WTC11 (cell line): ENCODE results near the gene ZNF516. TPM values are rescaled to one million over a fixed set of nuclear protein-coding genes. Genes with fewer than 3 reads are reported as not detected.

Experiments used
- ATAC-seq: fragments of 200-7000 bp; cut with Tn5 transposase; 2 replicates; pipeline ENCODE4 v1.10.0; 2021; ENCODE audit warnings: mild to moderate bottlenecking, moderate library complexity
- CTCF ChIA-PET: fragments of 300-600 bp; sonication (Branson Sonifier 250); formaldehyde crosslinking; loops from one replicate; lab custom pipeline; 2021; ENCODE audit warnings: antibody characterized with exemption; lab: Charles Lee
- POLR2A ChIA-PET: fragments of 350-600 bp; sonication (Branson Sonifier 250); formaldehyde crosslinking; loops from one replicate; lab custom pipeline; 2021; ENCODE audit warnings: antibody characterized with exemption; lab: Charles Lee
- DNase-seq: peaks from one replicate; pipeline ENCODE4 v3.0.0; 2021; ENCODE audit warnings: low spot score
- H3K27ac Mint-ChIP-seq: 2 replicates; pipeline ENCODE4 v1.8.0; 2021; ENCODE audit warnings: mixed read lengths
- H3K27me3 Mint-ChIP-seq: 2 replicates; pipeline ENCODE4 v1.8.0; 2021; ENCODE audit warnings: low read depth, mild to moderate bottlenecking, moderate library complexity, mixed read lengths
- H3K36me3 Mint-ChIP-seq: 2 replicates; pipeline ENCODE4 v1.8.0; 2021; ENCODE audit warnings: mixed read lengths
- H3K4me1 Mint-ChIP-seq: 2 replicates; pipeline ENCODE4 v1.8.0; 2022; ENCODE audit warnings: mixed read lengths
- H3K4me3 Mint-ChIP-seq: 2 replicates; pipeline ENCODE4 v1.8.0; 2021; ENCODE audit warnings: mild to moderate bottlenecking, moderate library complexity, mixed read lengths
- H3K9me3 Mint-ChIP-seq: 2 replicates; pipeline ENCODE4 v1.8.0; 2021; ENCODE audit warnings: mixed read lengths
- CBFB ChIP-seq: sonication (generic); formaldehyde crosslinking; IDR thresholded peaks from 2 replicates; pipeline ENCODE4 v1.8.1; 2022; ENCODE audit warnings: mild to moderate bottlenecking, low read depth, missing genetic modification reagents
- E2F5 ChIP-seq: sonication (generic); formaldehyde crosslinking; IDR thresholded peaks from 2 replicates; pipeline ENCODE4 v1.8.1; 2022; ENCODE audit warnings: mild to moderate bottlenecking, moderate library complexity, missing genetic modification reagents
- JAZF1 ChIP-seq: fragments of 250-450 bp; sonication (Bioruptor Pico); IDR thresholded peaks from 2 replicates; pipeline ENCODE4 v1.9.0; 2021; ENCODE audit warnings: moderate library complexity, mild to moderate bottlenecking, inconsistent platforms
- JUN ChIP-seq: sonication (generic); formaldehyde crosslinking; IDR thresholded peaks from 2 replicates; pipeline ENCODE4 v1.8.0; 2023; ENCODE audit warnings: mild to moderate bottlenecking, missing genetic modification reagents
- MXD4 ChIP-seq: fragments of 250-450 bp; sonication (Bioruptor Pico); IDR thresholded peaks from 2 replicates; pipeline ENCODE4 v1.8.0; 2021; ENCODE audit warnings: mild to moderate bottlenecking, moderate library complexity, borderline replicate concordance
- NFYB ChIP-seq: sonication (generic); formaldehyde crosslinking; conservative IDR thresholded peaks from 2 replicates; pipeline ENCODE4 v1.8.0; 2022; ENCODE audit warnings: low read depth, missing genetic modification reagents
- SMAD3 ChIP-seq: sonication (generic); formaldehyde crosslinking; IDR thresholded peaks from 2 replicates; pipeline ENCODE4 v1.8.0; 2022; ENCODE audit warnings: missing genetic modification reagents, mild to moderate bottlenecking, borderline replicate concordance
- SP1 ChIP-seq: sonication (generic); formaldehyde crosslinking; conservative IDR thresholded peaks from 2 replicates; pipeline ENCODE4 v1.8.1; 2022; ENCODE audit warnings: missing genetic modification reagents
- ZBTB21 ChIP-seq: sonication (generic); formaldehyde crosslinking; IDR thresholded peaks from 2 replicates; pipeline ENCODE4 v1.8.1; 2023; ENCODE audit warnings: mild to moderate bottlenecking, missing genetic modification reagents, borderline replicate concordance
- ZNF263 ChIP-seq: sonication (generic); formaldehyde crosslinking; IDR thresholded peaks from 2 replicates; pipeline ENCODE4 v1.8.1; 2022; ENCODE audit warnings: low read depth, mild to moderate bottlenecking, moderate library complexity, missing genetic modification reagents
- ZNF396 ChIP-seq: fragments of 250-450 bp; sonication (Bioruptor Pico); IDR thresholded peaks from 2 replicates; pipeline ENCODE4 v1.8.0; 2021; ENCODE audit warnings: mild to moderate bottlenecking, moderate library complexity, borderline replicate concordance
- total RNA-seq: library from RNA; stranded (reverse); gene quantifications from 3 replicates; pipeline ENCODE4 v1.2.3, GENCODE V29; 2021
- TF ChIP-seq, protein P1 (sequence below): fragments of 250-450 bp; sonication (Bioruptor Pico); IDR thresholded peaks from 2 replicates; pipeline ENCODE4 v1.9.0; 2021; ENCODE audit warnings: mild to moderate bottlenecking
- TF ChIP-seq, protein P2 (sequence below): sonication (generic); formaldehyde crosslinking; IDR thresholded peaks from 2 replicates; pipeline ENCODE4 v1.8.1; 2023; ENCODE audit warnings: mild to moderate bottlenecking, missing genetic modification reagents, moderate library complexity
- TF ChIP-seq, protein P3 (sequence below): fragments of 250-450 bp; sonication (Bioruptor Pico); IDR thresholded peaks from 2 replicates; pipeline ENCODE4 v2.1.2; 2022; ENCODE audit warnings: mild to moderate bottlenecking, moderate library complexity
- TF ChIP-seq, protein P4 (sequence below): fragments of 250-450 bp; sonication (Bioruptor Pico); IDR thresholded peaks from 2 replicates; pipeline ENCODE4 v1.9.0; 2021; ENCODE audit warnings: mild to moderate bottlenecking
- TF ChIP-seq, protein P5 (sequence below): fragments of 250-450 bp; sonication (Bioruptor Pico); IDR thresholded peaks from 2 replicates; pipeline ENCODE4 v1.8.0; 2021; ENCODE audit warnings: mild to moderate bottlenecking

ZNF516 gene
- total RNA-seq, 1 experiment from 2014 or later, result 58.6 TPM

DNA sequence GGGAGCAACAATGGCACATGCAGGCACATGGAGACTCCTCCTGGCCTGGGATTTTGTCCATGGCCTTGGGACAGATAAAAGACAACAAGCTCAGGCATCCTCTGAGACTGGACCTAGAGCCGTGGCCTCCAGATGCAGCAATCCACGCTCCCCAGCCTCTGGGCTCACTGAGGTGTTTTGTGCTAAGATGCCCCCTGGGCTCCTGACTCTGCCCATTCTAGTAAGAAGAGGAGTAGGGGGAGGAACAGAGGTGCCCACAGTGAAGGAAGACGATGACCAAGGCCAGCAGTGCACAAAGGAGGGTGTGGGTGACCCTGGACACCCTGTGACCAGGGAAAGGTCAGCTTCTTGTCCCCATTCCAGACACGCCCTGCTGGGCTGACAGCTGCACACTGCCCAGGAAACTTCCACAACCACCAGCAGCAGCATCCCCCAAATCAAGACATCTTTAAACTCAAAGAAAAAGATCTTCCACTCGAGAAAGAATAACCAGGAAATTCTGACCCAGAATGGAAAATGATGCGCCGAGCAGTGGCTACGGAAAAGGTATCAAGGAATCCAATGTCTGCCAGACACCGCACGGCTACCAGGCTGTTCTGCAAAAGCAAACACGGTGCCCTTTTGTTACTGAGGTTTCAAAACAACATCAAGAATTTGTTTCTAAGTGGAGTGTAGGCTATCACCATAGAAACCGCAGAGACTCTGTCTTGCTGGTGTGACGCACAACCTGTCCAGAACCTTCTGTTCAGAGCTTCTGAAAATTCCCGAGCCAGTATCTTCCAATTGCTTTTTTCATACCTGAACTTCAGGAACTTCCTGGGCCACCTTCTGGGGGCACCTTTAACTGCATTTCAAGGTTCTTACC is 65.5 kb downstream of the ZNF516 start:
- Mint-ChIP-seq H3K27ac (no peak overlapping the region), H3K27me3 (no peaks in the 10 kb centered on the region), H3K9me3 (no peaks in the 10 kb centered on the region), H3K4me1 (peaks cover 40% of the 10 kb centered on the region), H3K4me3 (no peak overlapping the region), H3K36me3 (peaks cover 9% of the 10 kb centered on the region; the same call in 1 of the 2 replicates)
- no peak for ATAC-seq
- TF ChIP-seq CBFB, result no peak
- TF ChIP-seq, protein P1, sequence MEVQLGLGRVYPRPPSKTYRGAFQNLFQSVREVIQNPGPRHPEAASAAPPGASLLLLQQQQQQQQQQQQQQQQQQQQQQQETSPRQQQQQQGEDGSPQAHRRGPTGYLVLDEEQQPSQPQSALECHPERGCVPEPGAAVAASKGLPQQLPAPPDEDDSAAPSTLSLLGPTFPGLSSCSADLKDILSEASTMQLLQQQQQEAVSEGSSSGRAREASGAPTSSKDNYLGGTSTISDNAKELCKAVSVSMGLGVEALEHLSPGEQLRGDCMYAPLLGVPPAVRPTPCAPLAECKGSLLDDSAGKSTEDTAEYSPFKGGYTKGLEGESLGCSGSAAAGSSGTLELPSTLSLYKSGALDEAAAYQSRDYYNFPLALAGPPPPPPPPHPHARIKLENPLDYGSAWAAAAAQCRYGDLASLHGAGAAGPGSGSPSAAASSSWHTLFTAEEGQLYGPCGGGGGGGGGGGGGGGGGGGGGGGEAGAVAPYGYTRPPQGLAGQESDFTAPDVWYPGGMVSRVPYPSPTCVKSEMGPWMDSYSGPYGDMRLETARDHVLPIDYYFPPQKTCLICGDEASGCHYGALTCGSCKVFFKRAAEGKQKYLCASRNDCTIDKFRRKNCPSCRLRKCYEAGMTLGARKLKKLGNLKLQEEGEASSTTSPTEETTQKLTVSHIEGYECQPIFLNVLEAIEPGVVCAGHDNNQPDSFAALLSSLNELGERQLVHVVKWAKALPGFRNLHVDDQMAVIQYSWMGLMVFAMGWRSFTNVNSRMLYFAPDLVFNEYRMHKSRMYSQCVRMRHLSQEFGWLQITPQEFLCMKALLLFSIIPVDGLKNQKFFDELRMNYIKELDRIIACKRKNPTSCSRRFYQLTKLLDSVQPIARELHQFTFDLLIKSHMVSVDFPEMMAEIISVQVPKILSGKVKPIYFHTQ (CRISPR knock-in tag), result no peak
- TF ChIP-seq, protein P2, sequence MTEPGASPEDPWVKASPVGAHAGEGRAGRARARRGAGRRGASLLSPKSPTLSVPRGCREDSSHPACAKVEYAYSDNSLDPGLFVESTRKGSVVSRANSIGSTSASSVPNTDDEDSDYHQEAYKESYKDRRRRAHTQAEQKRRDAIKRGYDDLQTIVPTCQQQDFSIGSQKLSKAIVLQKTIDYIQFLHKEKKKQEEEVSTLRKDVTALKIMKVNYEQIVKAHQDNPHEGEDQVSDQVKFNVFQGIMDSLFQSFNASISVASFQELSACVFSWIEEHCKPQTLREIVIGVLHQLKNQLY (CRISPR knock-in tag), result no peak
- TF ChIP-seq SP1 (CRISPR knock-in tag), result no peak
- TF ChIP-seq, protein P3, sequence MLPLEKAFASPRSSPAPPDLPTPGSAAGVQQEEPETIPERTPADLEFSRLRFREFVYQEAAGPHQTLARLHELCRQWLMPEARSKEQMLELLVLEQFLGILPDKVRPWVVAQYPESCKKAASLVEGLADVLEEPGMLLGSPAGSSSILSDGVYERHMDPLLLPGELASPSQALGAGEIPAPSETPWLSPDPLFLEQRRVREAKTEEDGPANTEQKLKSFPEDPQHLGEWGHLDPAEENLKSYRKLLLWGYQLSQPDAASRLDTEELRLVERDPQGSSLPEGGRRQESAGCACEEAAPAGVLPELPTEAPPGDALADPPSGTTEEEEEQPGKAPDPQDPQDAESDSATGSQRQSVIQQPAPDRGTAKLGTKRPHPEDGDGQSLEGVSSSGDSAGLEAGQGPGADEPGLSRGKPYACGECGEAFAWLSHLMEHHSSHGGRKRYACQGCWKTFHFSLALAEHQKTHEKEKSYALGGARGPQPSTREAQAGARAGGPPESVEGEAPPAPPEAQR (CRISPR knock-in tag), result no peak
- TF ChIP-seq JUN (CRISPR knock-in tag), result no peak
- TF ChIP-seq, protein P4, sequence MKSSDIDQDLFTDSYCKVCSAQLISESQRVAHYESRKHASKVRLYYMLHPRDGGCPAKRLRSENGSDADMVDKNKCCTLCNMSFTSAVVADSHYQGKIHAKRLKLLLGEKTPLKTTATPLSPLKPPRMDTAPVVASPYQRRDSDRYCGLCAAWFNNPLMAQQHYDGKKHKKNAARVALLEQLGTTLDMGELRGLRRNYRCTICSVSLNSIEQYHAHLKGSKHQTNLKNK, result no peak
- TF ChIP-seq ZBTB21 (CRISPR knock-in tag), result no peak
- TF ChIP-seq, protein P5, sequence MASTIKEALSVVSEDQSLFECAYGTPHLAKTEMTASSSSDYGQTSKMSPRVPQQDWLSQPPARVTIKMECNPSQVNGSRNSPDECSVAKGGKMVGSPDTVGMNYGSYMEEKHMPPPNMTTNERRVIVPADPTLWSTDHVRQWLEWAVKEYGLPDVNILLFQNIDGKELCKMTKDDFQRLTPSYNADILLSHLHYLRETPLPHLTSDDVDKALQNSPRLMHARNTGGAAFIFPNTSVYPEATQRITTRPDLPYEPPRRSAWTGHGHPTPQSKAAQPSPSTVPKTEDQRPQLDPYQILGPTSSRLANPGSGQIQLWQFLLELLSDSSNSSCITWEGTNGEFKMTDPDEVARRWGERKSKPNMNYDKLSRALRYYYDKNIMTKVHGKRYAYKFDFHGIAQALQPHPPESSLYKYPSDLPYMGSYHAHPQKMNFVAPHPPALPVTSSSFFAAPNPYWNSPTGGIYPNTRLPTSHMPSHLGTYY (CRISPR knock-in tag), result no peak
- no peak for TF ChIP-seq ZNF396 (CRISPR knock-in tag)
- TF ChIP-seq ZNF263 (CRISPR knock-in tag), result no peak
- no peak for TF ChIP-seq SMAD3
- ChIA-PET CTCF (interaction anchor here (1.1 kb wide), 1 partner anchor 30 kb away, joined by 3 read pairs; no protein-coding TSS in a partner anchor), POLR2A (no interaction called here)
- DNase-seq, result no peak

DNA sequence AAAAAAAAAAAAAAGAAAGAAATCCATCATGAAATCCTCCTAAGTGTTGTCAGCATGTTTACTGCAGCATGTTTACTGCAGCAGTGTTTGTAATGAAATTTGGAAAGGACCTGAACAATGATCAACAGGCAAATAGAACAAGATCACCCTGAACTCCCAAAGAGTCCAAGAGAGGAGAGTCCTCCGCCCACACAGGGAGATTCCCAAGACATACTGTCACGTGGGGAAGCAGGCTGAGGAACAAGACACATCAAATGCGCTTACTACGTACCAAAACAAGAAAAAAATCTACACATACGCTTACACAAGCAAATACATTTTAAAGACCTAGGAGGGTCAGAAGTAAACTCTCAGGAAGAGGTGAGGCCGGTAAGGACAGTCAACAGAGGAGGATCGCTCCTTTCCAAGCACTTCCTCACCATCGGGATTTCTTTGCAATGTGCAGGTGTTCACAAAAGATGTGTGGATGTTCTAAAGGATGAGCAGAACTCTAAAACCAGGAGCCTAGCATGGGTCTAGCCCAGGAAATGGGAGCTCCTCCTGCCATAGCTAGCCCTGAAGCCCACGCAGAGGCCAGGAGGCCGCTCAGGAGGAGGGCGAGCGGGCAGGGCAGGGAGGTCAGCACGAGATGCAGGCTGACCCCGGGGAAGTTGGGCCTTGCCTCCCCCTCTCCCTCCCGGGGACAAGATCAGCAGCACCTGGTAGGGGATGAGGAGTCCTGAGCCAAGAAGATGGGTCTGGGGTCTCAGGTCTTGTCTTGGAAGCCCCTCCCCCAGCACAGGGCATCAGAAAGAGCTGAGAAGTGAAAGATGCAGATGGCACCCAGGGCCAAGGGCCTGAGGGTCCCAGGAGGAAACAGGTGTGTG is 66.4 kb downstream of the ZNF516 start:
- CTCF ChIA-PET, result no interaction called here
- POLR2A ChIA-PET, result no interaction called here
- H3K4me3 Mint-ChIP-seq, result no peak overlapping the region

More for the DNA sequence above, 66.4 kb downstream of the ZNF516 start:
- DNase-seq, result no peak
- H3K4me1 Mint-ChIP-seq, result peaks cover 40% of the 10 kb centered on the region
- no peak for TF ChIP-seq E2F5
- no peak for TF ChIP-seq MXD4
- TF ChIP-seq JAZF1, result no peak
- TF ChIP-seq NFYB, result no peak
- TF ChIP-seq, all 79 proteins: peak for 0
- Mint-ChIP-seq H3K36me3 (peaks cover 9% of the 10 kb centered on the region; the same call in 1 of the 2 replicates), H3K27me3 (no peaks in the 10 kb centered on the region), H3K9me3 (no peaks in the 10 kb centered on the region), H3K27ac (peak overlapping the region; percentile 57)
- no peak for ATAC-seq
